NT2/D1 (cell line): ENCODE results near the gene GPRC5C.

Experiments used
- SUZ12 ChIP-seq: IDR thresholded peaks from 2 replicates; pipeline ENCODE4 v1.6.1; 2011; ENCODE audit not compliant: insufficient read length, insufficient read depth; ENCODE audit errors: extremely low read depth
- YY1 ChIP-seq: IDR thresholded peaks from 2 replicates; pipeline ENCODE4 v1.6.1; 2011; ENCODE audit not compliant: insufficient read length, insufficient read depth
- ZNF274 ChIP-seq: IDR thresholded peaks from 2 replicates; pipeline ENCODE4 v1.6.1; 2011; ENCODE audit warnings: mild to moderate bottlenecking, low read depth, low read length

GRCh38 chr17:74451557-74451956 lies 19.7 kb downstream of the GPRC5C start:
- TF ChIP-seq SUZ12 (no peak), YY1 (no peak), ZNF274 (no peak)
